ENCODE measurements around the gene URAD. TPM values are rescaled to one million over a fixed set of nuclear protein-coding genes. Genes with fewer than 3 reads are reported as not detected.

The URAD gene
- total RNA-seq, 4 donors from 2014 or later, result not detected

- peaks cover 12 to 41% (median 14%) of the 10 kb centered on the region in 3 donors for H3K4me1 ChIP-seq
- intact Hi-C loops (cut with DNase I), result no loop called here
- no peaks in the 10 kb centered on the region for H3K9me3 ChIP-seq
- H3K27me3 ChIP-seq, result peaks cover 39 to 100% (median 57%) of the 10 kb centered on the region in 4 donors
- no peak for TF ChIP-seq CTCF (IDR thresholded peaks at IDR 0.05)
- no peak for TF ChIP-seq POLR2A (IDR thresholded peaks at IDR 0.05)
- no peaks in the 10 kb centered on the region for H3K36me3 ChIP-seq
- H3K27ac ChIP-seq, result no peak overlapping the region
- no peak overlapping the region for H3K4me3 ChIP-seq
- DNase-seq, result no peak
- 19 to 25% methylated on average over 7 of the region's 7 CpGs for WGBS, 2 donors
Measured at GRCh38 chr13:27969866-27970229, 18.6 kb downstream of the URAD start.

GRCh38 chr13:27969082-27969865, 19.2 kb downstream of the URAD start, which contains the start of gene CDX2:
TSS of gene CDX2 (minus strand) at chr13:27969315. CDS start at chr13:27969006, 309 bp downstream.
- Histone ChIP-seq H3K36me3 (no peaks in the 10 kb centered on the region), H3K9me3 (no peaks in the 10 kb centered on the region), H3K27me3 (peaks cover 41 to 100% (median 59%) of the 10 kb centered on the region in 4 donors), H3K27ac (no peak within 1 kb of the TSS), H3K4me3 (peak within 1 kb of the TSS in 2 of 4 donors; percentile 13 to 43), H3K4me1 (peaks cover 12 to 41% (median 14%) of the 10 kb centered on the region in 3 donors)
- intact Hi-C loops (cut with DNase I), result no loop called here
- 6 to 12% methylated on average over 19 to 28 of the region's 34 CpGs for WGBS, 2 donors
- no peak for DNase-seq
- TF ChIP-seq CTCF (IDR thresholded peaks at IDR 0.05) (no peak), POLR2A (IDR thresholded peaks at IDR 0.05) (no peak)

- Histone ChIP-seq H3K4me3 (peak overlapping the region in 2 of 4 donors; percentile 13 to 43), H3K9me3 (no peaks in the 10 kb centered on the region), H3K27me3 (peaks cover 41 to 100% (median 60%) of the 10 kb centered on the region in 4 donors), H3K4me1 (peaks cover 12 to 41% (median 14%) of the 10 kb centered on the region in 3 donors), H3K27ac (no peak overlapping the region), H3K36me3 (no peaks in the 10 kb centered on the region)
- WGBS, 2 donors, result 0% methylated on average over 8 of the region's 86 CpGs; no CpG with 5 or more reads in 1 of the 2 donors
- intact Hi-C loops (cut with DNase I), result no loop called here
- no peak for DNase-seq
- TF ChIP-seq POLR2A (IDR thresholded peaks at IDR 0.05) (no peak), CTCF (IDR thresholded peaks at IDR 0.05) (no peak)
Measured at GRCh38 chr13:27968316-27969081, 20.0 kb downstream of the URAD start.

GRCh38 chr13:27967736-27968315, 20.7 kb downstream of the URAD start:
- Histone ChIP-seq H3K4me1 (peaks cover 12 to 41% (median 14%) of the 10 kb centered on the region in 3 donors), H3K4me3 (peak overlapping the region in 1 of 4 donors; percentile 43), H3K9me3 (no peaks in the 10 kb centered on the region), H3K27me3 (peaks cover 41 to 100% (median 60%) of the 10 kb centered on the region in 4 donors), H3K36me3 (no peaks in the 10 kb centered on the region), H3K27ac (no peak overlapping the region)
- TF ChIP-seq POLR2A (IDR thresholded peaks at IDR 0.05) (no peak), CTCF (IDR thresholded peaks at IDR 0.05) (no peak)
- intact Hi-C loops (cut with DNase I), result no loop called here
- 10 to 14% methylated on average over 8 to 27 of the region's 33 CpGs for WGBS, 2 donors
- DNase-seq, result no peak
